Dendritic cell treated with granulocyte-macrophage colony-stimulating factor and Interleukin-4, amounts not matched to agents 40 ng/mL and 50 ng/mL, for 4 days (primary cell): Measurements from ENCODE around the gene VWDE.
"Not testable (repeated sequence)": the region's sequence is repeated elsewhere in the genome, so short reads cannot be mapped to it uniquely, and the experiment has no call there.

Experiments
- H3K27ac Mint-ChIP-seq: one replicate; pipeline ENCODE4 v1.8.0; 2022; ENCODE audit warnings: mild to moderate bottlenecking, mixed read lengths
- H3K27me3 Mint-ChIP-seq: one replicate; pipeline ENCODE4 v1.8.0; 2022; ENCODE audit warnings: mild to moderate bottlenecking, mixed read lengths
- H3K36me3 Mint-ChIP-seq: one replicate; pipeline ENCODE4 v1.8.0; 2022; ENCODE audit warnings: low read depth, mixed read lengths
- H3K4me1 Mint-ChIP-seq: one replicate; pipeline ENCODE4 v1.8.0; 2022; ENCODE audit warnings: low read depth, mixed read lengths
- H3K4me3 Mint-ChIP-seq: one replicate; pipeline ENCODE4 v1.8.0; 2022; ENCODE audit warnings: mild to moderate bottlenecking, moderate library complexity, mixed read lengths
- H3K9me3 Mint-ChIP-seq: one replicate; pipeline ENCODE4 v1.8.0; 2022; ENCODE audit warnings: mixed read lengths
- intact Hi-C: fragments of 100-400 bp; cut with micrococcal nuclease; formaldehyde crosslinking; loops from one replicate; pipeline ENCODE4 v1.15.0; 2022

VWDE gene

GRCh38 chr7:12403287-12404181, at the start of gene VWDE:
Gene VWDE (minus strand): TSS chr7:12403865. CDS start chr7:12403716, 149 bp downstream.
- H3K36me3 Mint-ChIP-seq: no peaks in the 10 kb centered on the region
- peaks cover 7% of the 10 kb centered on the region for H3K9me3 Mint-ChIP-seq
- H3K27me3 Mint-ChIP-seq: peaks cover 17% of the 10 kb centered on the region
- intact Hi-C loops: no loop called here
- H3K4me3 Mint-ChIP-seq: peak within 1 kb of the TSS; percentile 78
- H3K4me1 Mint-ChIP-seq: peaks cover 18% of the 10 kb centered on the region
- H3K27ac Mint-ChIP-seq: no peak within 1 kb of the TSS

DNA sequence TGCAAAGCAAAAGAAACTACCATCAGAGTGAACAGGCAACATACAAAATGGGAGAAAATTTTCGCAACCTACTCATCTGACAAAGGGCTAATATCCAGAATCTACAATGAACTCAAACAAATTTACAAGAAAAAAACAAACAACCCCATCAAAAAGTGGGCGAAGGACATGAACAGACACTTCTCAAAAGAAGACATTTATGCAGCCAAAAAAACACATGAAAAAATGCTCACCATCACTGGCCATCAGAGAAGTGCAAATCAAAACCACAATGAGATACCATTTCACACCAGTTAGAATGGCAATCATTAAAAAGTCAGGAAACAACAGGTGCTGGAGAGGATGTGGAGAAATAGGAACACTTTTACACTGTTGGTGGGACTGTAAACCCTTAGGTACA, 49.5 kb upstream of the VWDE start:
- H3K4me3 Mint-ChIP-seq, H3K36me3 Mint-ChIP-seq, H3K27ac Mint-ChIP-seq, H3K4me1 Mint-ChIP-seq, H3K9me3 Mint-ChIP-seq, intact Hi-C loops, H3K27me3 Mint-ChIP-seq: not testable (repeated sequence)

GRCh38 chr7:12450615-12451014, 47.0 kb upstream of the VWDE start:
- intact Hi-C loops: no loop called here
- Mint-ChIP-seq H3K4me1 (no peaks in the 10 kb centered on the region), H3K4me3 (no peak overlapping the region), H3K9me3 (no peaks in the 10 kb centered on the region), H3K36me3 (no peaks in the 10 kb centered on the region), H3K27ac (no peak overlapping the region), H3K27me3 (no peaks in the 10 kb centered on the region)

GRCh38 chr7:12444785-12445184, 41.1 kb upstream of the VWDE start:
- intact Hi-C loops: no loop called here
- Mint-ChIP-seq H3K9me3 (no peaks in the 10 kb centered on the region), H3K4me1 (no peaks in the 10 kb centered on the region), H3K27me3 (no peaks in the 10 kb centered on the region), H3K36me3 (no peaks in the 10 kb centered on the region), H3K27ac (no peak overlapping the region), H3K4me3 (no peak overlapping the region)

GRCh38 chr7:12440229-12440628, 36.6 kb upstream of the VWDE start:
- Mint-ChIP-seq H3K36me3 (no peaks in the 10 kb centered on the region), H3K27me3 (no peaks in the 10 kb centered on the region), H3K9me3 (no peaks in the 10 kb centered on the region), H3K4me3 (no peak overlapping the region), H3K27ac (no peak overlapping the region), H3K4me1 (no peaks in the 10 kb centered on the region)
- intact Hi-C loops: no loop called here

DNA sequence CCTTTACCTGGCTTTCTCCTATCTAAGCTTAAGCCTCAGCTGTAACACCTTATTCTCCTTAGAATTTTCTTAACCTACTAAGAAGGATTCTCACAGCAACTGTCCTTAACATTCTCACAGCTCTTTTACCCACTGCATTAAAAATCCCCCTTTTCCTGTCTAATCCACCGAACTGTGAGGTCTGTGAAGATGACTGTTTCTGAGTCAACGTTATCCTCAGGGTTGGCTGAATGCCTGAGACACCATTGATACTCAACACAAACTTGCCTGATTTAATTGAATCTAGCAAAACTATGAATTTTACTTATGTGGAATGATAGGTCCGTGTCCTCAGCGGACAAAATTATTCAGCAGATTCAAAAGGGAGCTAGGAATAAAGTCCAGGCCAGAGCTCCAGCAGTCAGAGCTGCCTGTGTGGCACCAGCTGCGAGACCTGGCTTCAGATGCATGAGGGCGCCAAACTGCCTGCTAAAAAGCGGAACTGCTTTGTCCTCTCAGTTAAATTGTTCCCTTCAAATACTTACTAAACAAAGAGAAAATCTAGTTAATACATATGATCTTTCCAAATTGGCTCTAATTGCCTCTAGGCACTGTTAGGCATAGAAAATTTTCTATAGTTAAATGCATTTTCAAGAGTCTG, 33.4 kb upstream of the VWDE start:
- no peaks in the 10 kb centered on the region for H3K36me3 Mint-ChIP-seq
- no peaks in the 10 kb centered on the region for H3K27me3 Mint-ChIP-seq
- no peaks in the 10 kb centered on the region for H3K4me1 Mint-ChIP-seq
- no peak overlapping the region for H3K4me3 Mint-ChIP-seq
- intact Hi-C loops: no loop called here
- H3K9me3 Mint-ChIP-seq: no peaks in the 10 kb centered on the region
- H3K27ac Mint-ChIP-seq: no peak overlapping the region

DNA sequence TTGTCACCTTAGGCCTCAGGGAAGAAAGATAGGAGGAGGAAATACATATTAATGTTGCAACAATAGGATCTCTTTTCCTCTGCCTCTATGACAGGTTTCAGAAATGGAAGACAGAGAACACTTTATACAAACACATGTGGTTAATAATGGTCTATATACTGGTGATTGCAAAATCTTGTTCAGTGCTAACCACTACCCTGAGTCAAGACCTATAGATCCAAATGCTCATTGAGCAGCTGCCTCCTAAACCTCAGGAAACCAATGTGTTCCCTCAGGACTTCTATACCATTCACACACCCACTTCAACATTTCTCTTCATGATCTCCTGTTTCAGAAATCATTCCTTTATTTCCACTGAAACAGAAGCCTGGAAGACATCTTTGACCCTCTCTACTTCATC, 32.5 kb upstream of the VWDE start:
- Mint-ChIP-seq H3K4me3 (no peak overlapping the region), H3K27me3 (no peaks in the 10 kb centered on the region), H3K9me3 (no peaks in the 10 kb centered on the region), H3K27ac (no peak overlapping the region), H3K36me3 (no peaks in the 10 kb centered on the region), H3K4me1 (no peaks in the 10 kb centered on the region)
- intact Hi-C loops: no loop called here

DNA sequence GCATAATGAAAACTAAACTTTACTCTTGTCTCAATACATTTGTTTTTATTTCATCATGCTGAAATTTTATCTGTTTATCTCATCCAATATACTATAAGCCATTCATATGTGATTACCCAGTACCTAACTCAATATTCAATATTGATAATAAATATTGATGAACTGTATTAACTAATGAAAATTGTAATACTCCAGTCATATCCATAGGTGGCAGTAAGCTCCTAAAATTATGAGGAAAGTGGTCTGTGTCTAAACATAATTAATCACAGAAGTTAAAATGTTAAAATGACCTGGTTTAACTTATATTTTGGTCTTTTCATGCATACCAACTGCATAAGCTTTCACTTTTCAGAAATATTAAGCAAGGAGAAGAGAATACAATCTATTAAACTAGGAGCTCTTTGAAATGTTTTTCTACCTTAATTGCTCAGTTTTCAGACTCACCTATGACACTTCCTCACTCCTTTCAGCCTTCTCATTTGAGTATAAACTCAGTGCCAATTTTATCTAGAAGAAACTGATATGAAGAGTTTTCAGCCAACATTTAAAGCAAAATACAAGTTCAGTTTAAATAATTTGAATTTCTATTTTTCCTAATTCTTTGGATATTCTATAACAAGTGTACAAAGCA, 30.5 kb upstream of the VWDE start:
- Mint-ChIP-seq H3K9me3 (no peaks in the 10 kb centered on the region), H3K27ac (no peak overlapping the region), H3K4me1 (no peaks in the 10 kb centered on the region), H3K27me3 (no peaks in the 10 kb centered on the region), H3K4me3 (no peak overlapping the region), H3K36me3 (no peaks in the 10 kb centered on the region)
- intact Hi-C loops: no loop called here

DNA sequence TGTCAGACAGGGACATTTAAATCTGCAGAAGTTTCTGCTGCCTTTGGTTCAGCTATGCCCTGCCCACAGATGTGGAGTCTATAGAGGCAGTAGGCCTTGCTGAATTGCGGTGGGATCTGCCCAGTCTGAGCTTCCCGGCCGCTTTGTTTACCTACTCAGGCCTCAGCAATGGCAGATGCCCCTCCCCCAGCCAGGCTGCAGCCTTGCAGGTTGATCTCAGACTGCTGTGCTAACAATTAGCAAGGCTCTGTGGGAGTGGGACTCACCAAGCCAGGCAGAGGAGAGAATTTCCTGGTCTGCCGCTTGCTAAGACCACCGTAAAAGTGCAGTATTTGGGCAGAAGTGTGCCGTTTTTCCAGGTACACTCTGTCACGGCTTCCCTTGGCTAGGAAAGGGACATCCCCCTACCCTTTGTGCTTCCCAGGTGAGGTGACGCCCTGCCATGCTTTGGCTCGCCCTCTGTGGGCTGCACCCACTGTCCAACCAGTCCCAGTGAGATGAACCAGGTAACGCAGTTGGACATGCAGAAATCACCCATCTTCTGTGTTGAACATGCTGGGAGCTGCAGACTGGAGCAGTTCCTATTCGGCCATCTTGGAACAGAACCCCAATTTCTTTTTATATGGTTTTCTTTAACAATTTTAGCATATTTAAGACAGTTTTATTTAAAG, 28.4 kb upstream of the VWDE start:
- Mint-ChIP-seq H3K27me3 (no peaks in the 10 kb centered on the region), H3K9me3 (no peaks in the 10 kb centered on the region), H3K4me1 (no peaks in the 10 kb centered on the region), H3K27ac (no peak overlapping the region), H3K4me3 (no peak overlapping the region), H3K36me3 (no peaks in the 10 kb centered on the region)
- intact Hi-C loops: no loop called here

DNA sequence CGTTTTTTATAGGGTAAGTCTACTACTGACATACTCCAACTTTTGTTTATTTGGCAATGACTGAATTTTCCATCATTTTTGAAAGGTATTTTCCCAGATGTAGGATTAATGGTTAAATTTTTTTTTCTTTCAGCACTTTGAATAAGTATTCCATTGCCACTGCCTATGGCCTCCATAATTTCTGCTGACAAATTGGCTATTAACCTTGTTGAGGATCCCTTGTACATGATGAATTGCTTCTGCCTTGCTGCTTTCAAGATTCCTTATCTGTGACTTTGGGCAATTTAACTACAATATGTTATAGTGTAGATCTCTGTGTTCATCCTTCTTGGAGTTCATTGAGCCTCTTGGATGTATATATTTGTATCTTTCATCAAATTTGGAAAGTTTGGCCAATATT, 21.6 kb upstream of the VWDE start:
- Mint-ChIP-seq H3K4me3 (no peak overlapping the region), H3K27ac (no peak overlapping the region), H3K27me3 (no peaks in the 10 kb centered on the region), H3K9me3 (no peaks in the 10 kb centered on the region), H3K36me3 (no peaks in the 10 kb centered on the region), H3K4me1 (no peaks in the 10 kb centered on the region)
- intact Hi-C loops: no loop called here

DNA sequence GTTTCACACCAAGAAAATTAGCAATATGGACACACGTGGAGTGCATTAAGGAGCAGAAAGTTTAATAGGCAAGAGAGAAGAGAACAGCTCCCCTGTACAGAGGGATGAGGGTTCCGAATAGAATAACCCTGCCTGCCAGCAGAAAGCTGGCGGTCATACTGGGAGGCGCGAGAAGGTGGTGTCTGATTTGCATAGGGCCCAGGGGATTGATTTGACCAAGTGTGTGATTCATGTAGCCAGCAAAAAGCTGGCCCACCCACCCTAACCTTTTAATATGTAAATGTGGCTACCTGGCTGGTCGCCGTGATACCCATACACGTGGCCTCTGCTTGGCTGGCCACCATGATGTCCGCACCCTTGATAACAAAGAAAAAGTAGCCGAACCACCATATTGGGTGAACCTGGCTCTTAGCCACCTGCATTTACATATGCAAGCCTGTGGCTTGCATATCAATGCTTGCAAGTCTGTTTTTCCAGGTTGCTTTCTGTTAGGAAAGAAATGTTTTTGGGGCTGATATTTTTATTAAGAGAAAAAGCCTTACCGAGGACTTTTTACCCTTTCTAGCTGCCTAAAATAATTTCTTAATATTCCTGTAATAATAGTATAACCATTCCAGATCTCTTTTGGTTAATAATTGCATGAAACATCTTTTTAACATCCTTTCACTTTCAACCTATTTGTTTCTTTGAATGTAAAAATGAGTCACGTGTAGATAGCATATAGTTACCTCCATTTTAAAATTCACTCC, 20.5 kb upstream of the VWDE start:
- no peaks in the 10 kb centered on the region for H3K36me3 Mint-ChIP-seq
- no peaks in the 10 kb centered on the region for H3K9me3 Mint-ChIP-seq
- H3K27me3 Mint-ChIP-seq: no peaks in the 10 kb centered on the region
- no peak overlapping the region for H3K4me3 Mint-ChIP-seq
- H3K27ac Mint-ChIP-seq: no peak overlapping the region
- H3K4me1 Mint-ChIP-seq: no peaks in the 10 kb centered on the region
- intact Hi-C loops: no loop called here

GRCh38 chr7:12423355-12423996, 19.8 kb upstream of the VWDE start:
- no peak overlapping the region for H3K27ac Mint-ChIP-seq
- H3K4me1 Mint-ChIP-seq: no peaks in the 10 kb centered on the region
- H3K4me3 Mint-ChIP-seq: no peak overlapping the region
- intact Hi-C loops: no loop called here
- no peaks in the 10 kb centered on the region for H3K9me3 Mint-ChIP-seq
- H3K36me3 Mint-ChIP-seq: no peaks in the 10 kb centered on the region
- no peaks in the 10 kb centered on the region for H3K27me3 Mint-ChIP-seq
